Stimulated activated CD8-positive, alpha-beta memory T cell treated with anti-CD3 and anti-CD28 coated beads, Interleukin-15, amount 100 ng/mL, for 24 hours (primary cell): ENCODE data around the gene PPP1R10.

Experiments used
- DNase-seq: peaks from one replicate; pipeline ENCODE4 v3.0.0-alpha.2; 2020; ENCODE audit warnings: low read depth

PPP1R10 gene

GRCh38 chr6:30619561-30619960 lies 2.5 kb upstream of the PPP1R10 start:
- DNase-seq = no peak

- DNase-seq = no peak
Measured at GRCh38 chr6:30618270-30618797, 1.3 kb upstream of the PPP1R10 start.

- DNase-seq = peak; percentile 82
Measured at GRCh38 chr6:30617565-30618269, 674 bp upstream of the PPP1R10 start, which contains the start of gene MRPS18B. Gene MRPS18B, plus strand, starts transcription at chr6:30617840. Its CDS starts 26 bp downstream, at chr6:30617866.

GRCh38 chr6:30615958-30616810 lies 859 bp downstream of the PPP1R10 start:
- no peak for DNase-seq

GRCh38 chr6:30615219-30615957 lies 1.7 kb downstream of the PPP1R10 start:
- DNase-seq = no peak

GRCh38 chr6:30614843-30615218 lies 2.2 kb downstream of the PPP1R10 start:
- DNase-seq = peak; percentile 39

GRCh38 chr6:30614044-30614842 lies 2.8 kb downstream of the PPP1R10 start:
- no peak for DNase-seq

GRCh38 chr6:30613251-30614043 lies 3.6 kb downstream of the PPP1R10 start:
- no peak for DNase-seq

GRCh38 chr6:30612687-30613248 lies 4.3 kb downstream of the PPP1R10 start:
- no peak for DNase-seq

GRCh38 chr6:30612213-30612612 lies 4.8 kb downstream of the PPP1R10 start:
- DNase-seq = no peak

- no peak for DNase-seq
Measured at GRCh38 chr6:30611856-30612194, 5.2 kb downstream of the PPP1R10 start.

- no peak for DNase-seq
Measured at GRCh38 chr6:30611150-30611855, 5.7 kb downstream of the PPP1R10 start.

GRCh38 chr6:30610065-30610464 lies 7.0 kb downstream of the PPP1R10 start:
- no peak for DNase-seq

- DNase-seq = no peak
Measured at GRCh38 chr6:30603961-30604360, 13.1 kb downstream of the PPP1R10 start.

- DNase-seq = no peak
Measured at GRCh38 chr6:30601815-30602641, 15.0 kb downstream of the PPP1R10 start.

GRCh38 chr6:30601436-30601814 lies 15.6 kb downstream of the PPP1R10 start:
- no peak for DNase-seq

- no peak for DNase-seq
Measured at GRCh38 chr6:30600451-30600961, 16.5 kb downstream of the PPP1R10 start.

- no peak for DNase-seq
Measured at GRCh38 chr6:30599625-30600324, 17.3 kb downstream of the PPP1R10 start.
